ENCODE results near the gene COL9A1. TPM values are rescaled to one million over a fixed set of nuclear protein-coding genes. Genes with fewer than 3 reads are reported as not detected.

The COL9A1 gene
- total and polyA plus RNA-seq, 9 donors: 0.04 to 1.2 (median 0.15) TPM; not detected in 5

GRCh38 chr6:70225055-70225454 lies 77.8 kb downstream of the COL9A1 start:
- Histone ChIP-seq H3K9me3 (no peaks in the 10 kb centered on the region), H3K4me1 (ENCODE audit: insufficient read depth) (no peaks in the 10 kb centered on the region), H3K36me3 (no peaks in the 10 kb centered on the region), H3K27me3 (no peaks in the 10 kb centered on the region), H3K4me3 (no peak overlapping the region), H3K27ac (no peak overlapping the region)
- intact Hi-C loops (cut with DNase I): no loop called here
- no peak for DNase-seq
- 82 to 96% (median 91%) methylated on average over 2 of the region's 2 CpGs for WGBS, 3 donors
- TF ChIP-seq EP300 (IDR thresholded peaks at IDR 0.05): no peak
- TF ChIP-seq CTCF (IDR thresholded peaks at IDR 0.05): no peak
- TF ChIP-seq POLR2A (IDR thresholded peaks at IDR 0.05): no peak

GRCh38 chr6:70222439-70222749 lies 80.5 kb downstream of the COL9A1 start:
- Histone ChIP-seq H3K9me3 (no peaks in the 10 kb centered on the region), H3K4me3 (no peak overlapping the region), H3K4me1 (ENCODE audit: insufficient read depth) (no peaks in the 10 kb centered on the region), H3K27me3 (no peaks in the 10 kb centered on the region), H3K27ac (no peak overlapping the region), H3K36me3 (no peaks in the 10 kb centered on the region)
- intact Hi-C loops (cut with DNase I): no loop called here
- DNase-seq: no peak
- no peak for TF ChIP-seq CTCF (IDR thresholded peaks at IDR 0.05)
- no peak for TF ChIP-seq EP300 (IDR thresholded peaks at IDR 0.05)
- no peak for TF ChIP-seq POLR2A (IDR thresholded peaks at IDR 0.05)
- WGBS, 3 donors: 9 to 12% (median 12%) methylated on average over 2 of the region's 2 CpGs

GRCh38 chr6:70221715-70222438 lies 81.0 kb downstream of the COL9A1 start:
- DNase-seq: no peak
- no peak overlapping the region for H3K27ac ChIP-seq
- TF ChIP-seq EP300 (IDR thresholded peaks at IDR 0.05): no peak
- no peaks in the 10 kb centered on the region for H3K36me3 ChIP-seq
- intact Hi-C loops (cut with DNase I): no loop called here
- 68 to 71% (median 71%) methylated on average over 6 of the region's 6 CpGs for WGBS, 3 donors
- no peaks in the 10 kb centered on the region for H3K27me3 ChIP-seq
- no peaks in the 10 kb centered on the region for H3K4me1 ChIP-seq (ENCODE audit: insufficient read depth)
- no peak overlapping the region for H3K4me3 ChIP-seq
- no peaks in the 10 kb centered on the region for H3K9me3 ChIP-seq

GRCh38 chr6:70221025-70221714 lies 81.7 kb downstream of the COL9A1 start:
- intact Hi-C loops (cut with DNase I): no loop called here
- Histone ChIP-seq H3K27me3 (no peaks in the 10 kb centered on the region), H3K36me3 (no peaks in the 10 kb centered on the region), H3K4me3 (no peak overlapping the region), H3K9me3 (no peaks in the 10 kb centered on the region), H3K27ac (no peak overlapping the region), H3K4me1 (ENCODE audit: insufficient read depth) (no peaks in the 10 kb centered on the region)
- DNase-seq: no peak
- WGBS, 3 donors: 19 to 22% (median 21%) methylated on average over 4 of the region's 4 CpGs
- TF ChIP-seq CTCF (IDR thresholded peaks at IDR 0.05) (peak in 1 of 3 donors; percentile 16), EP300 (IDR thresholded peaks at IDR 0.05) (no peak)

Measured in ovary (tissue), 9 donors.